Endothelial cell of umbilical vein (primary cell): ENCODE measurements around the gene SFXN2. TPM values are rescaled to one million over a fixed set of nuclear protein-coding genes. Genes with fewer than 3 reads are reported as not detected.

Experiments
- BruUV-seq: library from RNA; stranded (reverse); fragments of 400-500 nt; replicated peaks from 2 replicates; lab custom pipeline; 2021; lab: Mats Ljungman, UMichigan
- CTCF ChIA-PET: fragments of 300-600, 350-600 bp; sonication (Branson Sonifier 250); formaldehyde crosslinking; loops from one replicate; lab custom pipeline; 2021; ENCODE audit warnings: antibody characterized with exemption, inconsistent platforms; lab: Charles Lee
- POLR2A ChIA-PET: fragments of 300-600, 350-600 bp; sonication (Branson Sonifier 250); formaldehyde crosslinking; loops from one replicate; lab custom pipeline; 2021; ENCODE audit warnings: antibody characterized with exemption, inconsistent platforms; lab: Charles Lee
- DNase-seq: peaks from one replicate; pipeline ENCODE4 v3.0.0-alpha.2; 2011; ENCODE audit warnings: low read depth, low spot score
- FAIRE-seq: peaks from 2 replicates; lab custom pipeline; 2011; peaks lifted over from hg19 to GRCh38; lab: Jason Lieb, UNC
- H2AFZ ChIP-seq: 2 replicates; pipeline ENCODE4 v1.6.0; 2012; ENCODE audit warnings: low read depth, low read length, control low read depth, inconsistent platforms
- H3K27ac ChIP-seq: 2 replicates; pipeline ENCODE4 v1.5.1; 2011; ENCODE audit warnings: low read depth, mild to moderate bottlenecking, control low read depth, low read length, moderate library complexity; ENCODE audit not compliant: insufficient read depth
- H3K27me3 ChIP-seq, 2 experiments: 2 replicates each; pipeline versions ENCODE4 v1.6.0 to v1.6.1; 2011; ENCODE audit warnings: low read length in 2 of 2, mixed read lengths in 1 of 2; ENCODE audit not compliant: control insufficient read depth in 2 of 2, insufficient read depth in 2 of 2
- H3K36me3 ChIP-seq, 2 experiments: 2 replicates in 1 of 2; 3 replicates in 1 of 2; pipeline ENCODE4 v1.5.1; 2011; ENCODE audit warnings: low read length in 2 of 2, mild to moderate bottlenecking in 1 of 2, moderate library complexity in 1 of 2; ENCODE audit not compliant: control insufficient read depth in 2 of 2, insufficient read depth in 2 of 2; ENCODE audit errors: extremely low read depth in 1 of 2
- H3K4me1 ChIP-seq: 3 replicates; pipeline ENCODE4 v1.5.1; 2011; ENCODE audit warnings: mild to moderate bottlenecking, low read length; ENCODE audit not compliant: control insufficient read depth, insufficient read depth; ENCODE audit errors: extremely low read depth
- H3K4me2 ChIP-seq: 2 replicates; pipeline ENCODE4 v1.6.1; 2011; ENCODE audit warnings: low read length, control low read depth, mixed read lengths; ENCODE audit not compliant: insufficient read depth
- H3K4me3 ChIP-seq, 3 experiments: fragments of 200-600 bp in 1 of 3; sonication (generic), shearing (Covaris generic) in 1 of 3; replicated peaks in 1 of 3; 2 replicates each; pipeline ENCODE4 v1.5.1; 2011 to 2016; ENCODE audit warnings: control low read depth in 3 of 3, low read length in 3 of 3, mild to moderate bottlenecking in 2 of 3, inconsistent platforms in 1 of 3, low read depth in 1 of 3, moderate library complexity in 1 of 3; ENCODE audit not compliant: insufficient read depth in 1 of 3
- H3K79me2 ChIP-seq: 2 replicates; pipeline ENCODE4 v1.6.0; 2012; ENCODE audit warnings: low read length, inconsistent platforms; ENCODE audit not compliant: control insufficient read depth, insufficient read depth
- H3K9ac ChIP-seq: replicated peaks from 2 replicates; pipeline ENCODE3; 2011; ENCODE audit warnings: low read length, control low read depth; ENCODE audit not compliant: insufficient read depth; ENCODE audit errors: extremely low read depth
- H3K9me1 ChIP-seq: replicated peaks from 3 replicates; pipeline ENCODE4 v1.6.0; 2011; ENCODE audit warnings: mild to moderate bottlenecking, low read length; ENCODE audit not compliant: control insufficient read depth, insufficient read depth; ENCODE audit errors: extremely low read depth
- H3K9me3 ChIP-seq: replicated peaks from 2 replicates; pipeline ENCODE4 v1.5.1; 2012; ENCODE audit warnings: low read length, inconsistent platforms; ENCODE audit not compliant: control insufficient read depth, insufficient read depth
- H4K20me1 ChIP-seq: replicated peaks from 2 replicates; pipeline ENCODE3; 2011; ENCODE audit warnings: mild to moderate bottlenecking, low read length; ENCODE audit not compliant: control insufficient read depth, insufficient read depth; ENCODE audit errors: extremely low read depth
- CTCF ChIP-seq, 2 donors: IDR thresholded peaks; 1 replicate in 1 of 2; 2 replicates in 1 of 2; pipeline ENCODE4 v1.5.1; 2011; ENCODE audit warnings: low read length in 2 of 2, mild to moderate bottlenecking in 2 of 2, moderate library complexity in 2 of 2, control low read depth in 1 of 2, inconsistent platforms in 1 of 2, low read depth in 1 of 2; ENCODE audit not compliant: insufficient read depth in 1 of 2; ENCODE audit errors: extremely low read depth in 1 of 2
- EZH2 ChIP-seq: IDR thresholded peaks from 2 replicates; pipeline ENCODE4 v1.6.1; 2012; ENCODE audit warnings: borderline replicate concordance, low read depth, mild to moderate bottlenecking, moderate library complexity, low read length, inconsistent platforms; ENCODE audit not compliant: severe bottlenecking
- FOS ChIP-seq: IDR thresholded peaks from 2 replicates; pipeline ENCODE4 v1.6.1; 2011; ENCODE audit warnings: mild to moderate bottlenecking, low read length, moderate library complexity, borderline replicate concordance; ENCODE audit not compliant: insufficient read depth
- GATA2 ChIP-seq: IDR thresholded peaks from 2 replicates; pipeline ENCODE4 v1.7.0; 2011; ENCODE audit warnings: low read depth, mild to moderate bottlenecking, moderate library complexity, mixed read lengths, low read length; ENCODE audit not compliant: insufficient read length, insufficient read depth
- JUN ChIP-seq: IDR thresholded peaks from 2 replicates; pipeline ENCODE4 v1.6.1; 2011; ENCODE audit warnings: borderline replicate concordance, low read depth; ENCODE audit not compliant: insufficient read length, insufficient read depth
- MAX ChIP-seq: IDR thresholded peaks from 2 replicates; pipeline ENCODE4 v1.6.1; 2011; ENCODE audit not compliant: insufficient read depth, insufficient read length
- MYC ChIP-seq: IDR thresholded peaks from one replicate; pipeline ENCODE4 v1.6.1; 2011; ENCODE audit warnings: mild to moderate bottlenecking, low read depth, low read length
- POLR2A ChIP-seq: IDR thresholded peaks from 2 replicates; pipeline ENCODE4 v1.6.1; 2012; ENCODE audit warnings: low read depth, mild to moderate bottlenecking, control low read depth, low read length
- POLR2AphosphoS5 ChIP-seq: IDR thresholded peaks from 2 replicates; pipeline ENCODE4 v1.6.1; 2012; ENCODE audit warnings: low read depth, mild to moderate bottlenecking, control low read depth, low read length, moderate library complexity; ENCODE audit not compliant: insufficient read depth
- dilution Hi-C: fragments of 300-500 bp; cut with MboI; formaldehyde crosslinking; loops from one replicate; pipeline ENCODE4 v1.15.0; 2019; ENCODE audit warnings: low sequenced_read_pairs; ENCODE audit not compliant: extremely low pct_ligation_motif_present
- intact Hi-C: fragments of 100-400 bp; cut with micrococcal nuclease; formaldehyde crosslinking; loops from one replicate; pipeline ENCODE4 v1.10.0; 2022
- polyA plus RNA-seq, 4 experiments: library from polyadenylated mRNA; depleted of rRNA in 3 of 4; stranded (reverse) in 3 of 4; unstranded in 1 of 4; fragments of >200 nt; gene quantifications; 2 replicates each; pipeline versions ENCODE4 v1.2.1 to v1.2.3, GENCODE V29; 2011 to 2012; ENCODE audit warnings: missing spikeins in 1 of 4
- total RNA-seq: library from RNA; stranded (reverse); gene quantifications from 2 replicates; pipeline ENCODE4 v1.2.3, GENCODE V29; 2021

SFXN2 gene
- total and polyA plus RNA-seq, 2 donors (not counting 3 experiments of a cell fraction or from before 2014, with no cell fraction given) = 9.8 to 17.0 TPM

DNA sequence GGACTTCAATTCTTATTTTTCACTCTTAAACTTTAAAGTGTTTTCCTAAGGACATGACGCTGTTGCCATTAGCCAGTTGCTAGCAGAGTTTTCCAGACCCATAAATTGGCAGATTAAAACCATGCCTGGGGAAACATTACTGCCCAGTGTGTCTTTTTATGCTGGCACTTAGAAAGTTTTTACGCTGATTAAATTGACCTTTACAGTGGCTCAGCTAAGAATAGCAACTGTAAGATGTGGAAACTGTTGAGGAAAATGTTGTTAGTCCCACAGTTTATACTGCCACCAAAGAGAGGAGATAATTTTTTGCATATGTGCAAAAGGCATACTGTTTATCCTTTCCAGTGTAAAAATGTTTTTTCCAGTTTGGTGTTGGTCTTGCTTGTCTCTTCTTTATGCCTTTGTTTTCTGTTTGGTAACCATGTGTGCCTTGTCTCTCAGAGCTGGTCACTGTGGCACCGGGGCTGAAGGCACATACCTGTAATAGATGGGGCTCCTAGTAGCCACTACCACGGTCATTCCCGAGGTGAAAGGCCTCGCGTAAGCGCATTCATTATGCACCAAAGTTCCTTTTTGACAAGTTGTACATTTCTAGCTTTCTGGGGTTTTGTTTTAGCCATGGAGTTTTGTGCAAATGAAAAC, 77.4 kb downstream of the SFXN2 start:
- TF ChIP-seq MAX (no peak), JUN (no peak), MYC (no peak), POLR2A (no peak), GATA2 (no peak), EZH2 (no peak), POLR2AphosphoS5 (no peak), FOS (no peak), CTCF (IDR thresholded peaks at IDR 0.05; ENCODE audit: extremely low read depth in 1 of 2, insufficient read depth in 1 of 2, low read depth in 1 of 2, low read length in 2 of 2) (no peak)
- no peak for DNase-seq
- no TSS peak for BruUV-seq
- intact Hi-C loops (no loop called here), dilution Hi-C loops (no loop called here)
- Histone ChIP-seq H3K9me3 (no peaks in the 10 kb centered on the region), H3K36me3 (peaks cover 0 to 3% of the 10 kb centered on the region in 2 experiments), H4K20me1 (no peaks in the 10 kb centered on the region), H3K79me2 (peaks cover 12% of the 10 kb centered on the region), H3K4me1 (peaks cover 16% of the 10 kb centered on the region), H2AFZ (no peak overlapping the region), H3K27me3 (no peaks in the 10 kb centered on the region), H3K4me3 (no peak overlapping the region), H3K9ac (no peak overlapping the region), H3K9me1 (no peaks in the 10 kb centered on the region), H3K4me2 (no peak overlapping the region), H3K27ac (no peak overlapping the region)
- ChIA-PET CTCF (interaction anchor here (1.6 kb wide), 1 partner anchor 40 kb away, joined by 7 read pairs; no protein-coding TSS in a partner anchor), POLR2A (no interaction called here)
- no peak for FAIRE-seq

Other genes starting within 250 kb of the SFXN2 start
- 151 and 155 TPM in 2 replicates for gene ACTR1A, start 211.9 kb upstream of the SFXN2 start, total RNA-seq
- 164 and 169 TPM in 2 replicates for gene ACTR1A, start 211.9 kb upstream of the SFXN2 start, polyA plus RNA-seq
- 14.5 and 16.3 TPM in 2 replicates for gene SUFU, start 210.7 kb upstream of the SFXN2 start, total RNA-seq
- gene SUFU, start 210.7 kb upstream of the SFXN2 start, polyA plus RNA-seq = 9.5 and 10.1 TPM in 2 replicates
- gene TRIM8, start 70.2 kb upstream of the SFXN2 start, total RNA-seq = 108 and 114 TPM in 2 replicates
- 74.1 and 77.2 TPM in 2 replicates for gene TRIM8, start 70.2 kb upstream of the SFXN2 start, polyA plus RNA-seq
- 10.6 and 11.0 TPM in 2 replicates for gene ARL3, start 239 bp upstream of the SFXN2 start, total RNA-seq
- 4.9 and 6.6 TPM in 2 replicates for gene ARL3, start 239 bp upstream of the SFXN2 start, polyA plus RNA-seq
- gene WBP1L, start 29.3 kb downstream of the SFXN2 start, total RNA-seq = 43.6 and 46.0 TPM in 2 replicates
- 70.3 and 94.1 TPM in 2 replicates for gene WBP1L, start 29.3 kb downstream of the SFXN2 start, polyA plus RNA-seq
- not detected in 2 replicates for gene CYP17A1, start 122.8 kb downstream of the SFXN2 start, total RNA-seq
- gene CYP17A1, start 122.8 kb downstream of the SFXN2 start, polyA plus RNA-seq = not detected in 2 replicates
- gene BORCS7, start 139.6 kb downstream of the SFXN2 start, total RNA-seq = 16.2 and 16.9 TPM in 2 replicates
- gene BORCS7, start 139.6 kb downstream of the SFXN2 start, polyA plus RNA-seq = 16.5 and 26.0 TPM in 2 replicates
- 0.95 TPM in 1 of 2 replicates, not detected in the other for gene AS3MT, start 154.8 kb downstream of the SFXN2 start, total RNA-seq
- gene AS3MT, start 154.8 kb downstream of the SFXN2 start, polyA plus RNA-seq = 0.72 and 1.0 TPM in 2 replicates
- 3.0 and 3.2 TPM in 2 replicates for gene CNNM2, start 203.7 kb downstream of the SFXN2 start, total RNA-seq
- gene CNNM2, start 203.7 kb downstream of the SFXN2 start, polyA plus RNA-seq = 1.9 and 2.1 TPM in 2 replicates